Measurements from ENCODE around the gene RCAN1. TPM values are rescaled to one million over a fixed set of nuclear protein-coding genes. Genes with fewer than 3 reads are reported as not detected.

RCAN1 gene
- total and polyA plus RNA-seq, 4 donors, result 26.7 to 67.9 (median 46.7) TPM

GRCh38 chr21:34560021-34560420, 54.9 kb downstream of the RCAN1 start:
- no peak for DNase-seq (ENCODE audit: low spot score)
- no peaks in the 10 kb centered on the region for H3K36me3 ChIP-seq (ENCODE audit: control insufficient read depth in 4 of 4, insufficient read depth in 3 of 4, low read depth in 1 of 4, low read length in 3 of 4)
- no peaks in the 10 kb centered on the region for H3K27me3 ChIP-seq (ENCODE audit: control insufficient read depth in 4 of 4, insufficient read depth in 4 of 4, low read length in 3 of 4)
- H3K4me3 ChIP-seq (ENCODE audit: low read depth in 1 of 3, low read length in 3 of 3), result no peak overlapping the region
- H3K27ac ChIP-seq (ENCODE audit: low read depth in 1 of 2, low read length in 2 of 2), result no peak overlapping the region
- H3K9me3 ChIP-seq (ENCODE audit: control insufficient read depth in 4 of 4, low read length in 3 of 4), result no peaks in the 10 kb centered on the region
- WGBS, result 98% methylated on average over 5 of the region's 5 CpGs
- H3K9ac ChIP-seq (ENCODE audit: low read depth in 1 of 2, low read length in 2 of 2), result no peak overlapping the region
- no peak for TF ChIP-seq RXRA (IDR thresholded peaks at IDR 0.05)
- no peak for TF ChIP-seq CTCF (IDR thresholded peaks at IDR 0.05; ENCODE audit: low read depth, low read length, missing input control)
- TF ChIP-seq EGR1 (IDR thresholded peaks at IDR 0.05; ENCODE audit: low read depth in 2 of 2), result no peak
- TF ChIP-seq HNF4G (IDR thresholded peaks at IDR 0.05), result no peak
- TF ChIP-seq REST (IDR thresholded peaks at IDR 0.05), result no peak
- TF ChIP-seq ATF3 (IDR thresholded peaks at IDR 0.05), result no peak
- TF ChIP-seq TAF1 (conservative IDR thresholded peaks at IDR 0.05), result no peak
- no peak for TF ChIP-seq JUND (IDR thresholded peaks at IDR 0.05)
- TF ChIP-seq GABPA (IDR thresholded peaks at IDR 0.05 in 1 of 2, conservative IDR thresholded peaks at IDR 0.05 in 1 of 2), result no peak
- TF ChIP-seq ZBTB33 (IDR thresholded peaks at IDR 0.05), result no peak
- no peak for TF ChIP-seq HNF4A (conservative IDR thresholded peaks at IDR 0.05)
- no peak for TF ChIP-seq FOXA2 (IDR thresholded peaks at IDR 0.05)
- no peak for TF ChIP-seq SP1 (IDR thresholded peaks at IDR 0.05)
- TF ChIP-seq MAX (IDR thresholded peaks at IDR 0.05), result no peak
- no peaks in the 10 kb centered on the region for H3K4me1 ChIP-seq (ENCODE audit: control insufficient read depth in 4 of 4, insufficient read depth in 4 of 4, low read length in 3 of 4)

- WGBS, result 86% methylated on average over 6 of the region's 6 CpGs
- no peak overlapping the region for H3K27ac ChIP-seq (ENCODE audit: low read depth in 1 of 2, low read length in 2 of 2)
- TF ChIP-seq HNF4G (IDR thresholded peaks at IDR 0.05) (no peak), REST (IDR thresholded peaks at IDR 0.05) (peak; percentile 51)
- no peaks in the 10 kb centered on the region for H3K9me3 ChIP-seq (ENCODE audit: control insufficient read depth in 4 of 4, low read length in 3 of 4)
- DNase-seq (ENCODE audit: low spot score), result no peak
- no peaks in the 10 kb centered on the region for H3K4me1 ChIP-seq (ENCODE audit: control insufficient read depth in 4 of 4, insufficient read depth in 4 of 4, low read length in 3 of 4)
- H3K4me3 ChIP-seq (ENCODE audit: low read depth in 1 of 3, low read length in 3 of 3), result no peak overlapping the region
- no peak overlapping the region for H3K9ac ChIP-seq (ENCODE audit: low read depth in 1 of 2, low read length in 2 of 2)
- H3K36me3 ChIP-seq (ENCODE audit: control insufficient read depth in 4 of 4, insufficient read depth in 3 of 4, low read depth in 1 of 4, low read length in 3 of 4), result no peaks in the 10 kb centered on the region
- H3K27me3 ChIP-seq (ENCODE audit: control insufficient read depth in 4 of 4, insufficient read depth in 4 of 4, low read length in 3 of 4), result no peaks in the 10 kb centered on the region
Observed at GRCh38 chr21:34559089-34559631, 55.8 kb downstream of the RCAN1 start.

All from liver (tissue), 9 donors.